Heart right ventricle (tissue), 16 donors: ENCODE data around the gene TTC4. TPM values are rescaled to one million over a fixed set of nuclear protein-coding genes. Genes with fewer than 3 reads are reported as not detected.

Source experiments
- ATAC-seq, 8 donors: fragments of 200-7000 bp; cut with Tn5 transposase; one replicate each; pipeline ENCODE4 v1.9.1; 2020; ENCODE audit warnings: mild to moderate bottlenecking in 8 of 8, moderate library complexity in 8 of 8, moderate number of reproducible peaks in 1 of 8
- DNase-seq, 2 donors: peaks; one replicate each; pipeline ENCODE4 v3.0.0-alpha.2; 2020
- H3K27ac ChIP-seq, 10 donors: fragments of 200-600 bp; sonication (generic) in 2 of 10; one replicate each; pipeline versions ENCODE4 v1.5.0 to v1.8.0; 2020 to 2022; ENCODE audit warnings: mild to moderate bottlenecking in 3 of 10
- H3K27me3 ChIP-seq, 7 donors: fragments of 200-600 bp; one replicate each; pipeline ENCODE4 v1.8.0; 2021 to 2022; ENCODE audit warnings: mild to moderate bottlenecking in 2 of 7
- H3K36me3 ChIP-seq, 9 donors: fragments of 200-600 bp; sonication (generic) in 1 of 9; one replicate each; pipeline versions ENCODE4 v1.5.0 to v1.8.0; 2020 to 2022; ENCODE audit warnings: mild to moderate bottlenecking in 2 of 9
- H3K4me1 ChIP-seq, 9 donors: fragments of 200-600 bp; sonication (generic) in 1 of 9; one replicate each; pipeline versions ENCODE4 v1.5.0 to v1.8.0; 2020 to 2022; ENCODE audit warnings: mild to moderate bottlenecking in 4 of 9
- H3K4me3 ChIP-seq, 10 donors: fragments of 200-600 bp; sonication (generic) in 2 of 10; one replicate each; pipeline versions ENCODE4 v1.5.0 to v1.8.0; 2020 to 2022; ENCODE audit warnings: mild to moderate bottlenecking in 7 of 10, moderate library complexity in 2 of 10
- H3K9me3 ChIP-seq, 11 donors: fragments of 200-600 bp in 10 of 11; sonication (generic) in 2 of 11; one replicate each; pipeline versions ENCODE4 v1.5.0 to v1.8.0; 2013 to 2022; ENCODE audit warnings: mild to moderate bottlenecking in 2 of 11, control low read depth in 1 of 11, moderate library complexity in 1 of 11
- WGBS, 2 donors: extraction: QIAGEN DNeasy Blood & Tissue Kit; methylation state at CpG; one replicate each; pipeline ENCODE4 v1.1.7; 2013; ENCODE audit warnings: inconsistent platforms in 1 of 2; 5-methylcytosine and 5-hydroxymethylcytosine counted together
- intact Hi-C, 10 donors: fragments of 100-400 bp; cut with DNase I; formaldehyde crosslinking; loops; one replicate each; pipeline versions ENCODE4 v1.11.1 to v1.14.2; 2022
- polyA plus RNA-seq, 2 donors: library from polyadenylated mRNA; stranded (reverse); fragments of 200-250 nt; gene quantifications; one replicate each; pipeline ENCODE4 v1.2.3, GENCODE V29; 2013
- total RNA-seq, 10 donors: library from RNA; stranded (reverse); fragmentation: NEBNext Ultra II Directional in 3 of 10; extraction: Animal tissue kit (Norgen Biotek cat#: 25700) in 3 of 10; gene quantifications; one replicate each; pipeline versions ENCODE4 v1.2.1 to v1.2.4, GENCODE V29; 2021 to 2023
- TF ChIP-seq, protein P1 (sequence below), 9 donors: fragments of 200-600 bp; sonication (generic) in 2 of 9; IDR thresholded peaks; one replicate each; pipeline versions ENCODE4 v1.5.0 to v1.8.0; 2021 to 2022; ENCODE audit warnings: antibody characterized with exemption in 9 of 9, mild to moderate bottlenecking in 5 of 9, moderate library complexity in 1 of 9
- donor health status: Arrhythmogenic right ventricular cardiomyopathy.
- donor health status: ischemic (EF 13 %, LVEDD 7.1; RV severe dilation, severe dysfunction).
- donor health status: healthy with polysubstance abuse.
- donor health status: DM: no; HTN: yes; CAD: no.
- donor health status: DM: no; HTN: no; CAD: no.
- donor health status: ischemic (EF 25% LVEDD 6.9; RV normal size, moderate dysfunction).
- donor health status: ischemic (EF 25% LVEDD 5.7; RV mildly dilated, moderate dysfunction).
- donor health status: healthy.
- donor health status: DM: yes; HTN: yes; CAD: no.
- donor health status: Ischemic cardiomyopathy.
- donor health status: ischemic (EF 35%, LVEDD 5.7; RV mildly dilated, moderate dysfunction).
- donor health status: nonischemic (EF 11% LVEDD 7.7; RV severe dilation, severe dysfunction).
- donor health status: DM: yes; HTN: yes; CAD: no.
- donor health status: PGD.
- donor health status: ischemic (EF 29% LVEDD 5.4; RV normal size, mild dysfunction).
- donor health status: nonischemic (EF 23%, LVEDD 6.1; RV moderate dilation, normal function).

TTC4 gene
- total and polyA plus RNA-seq, 12 donors: 12.0 to 20.9 (median 15.1) TPM

DNA sequence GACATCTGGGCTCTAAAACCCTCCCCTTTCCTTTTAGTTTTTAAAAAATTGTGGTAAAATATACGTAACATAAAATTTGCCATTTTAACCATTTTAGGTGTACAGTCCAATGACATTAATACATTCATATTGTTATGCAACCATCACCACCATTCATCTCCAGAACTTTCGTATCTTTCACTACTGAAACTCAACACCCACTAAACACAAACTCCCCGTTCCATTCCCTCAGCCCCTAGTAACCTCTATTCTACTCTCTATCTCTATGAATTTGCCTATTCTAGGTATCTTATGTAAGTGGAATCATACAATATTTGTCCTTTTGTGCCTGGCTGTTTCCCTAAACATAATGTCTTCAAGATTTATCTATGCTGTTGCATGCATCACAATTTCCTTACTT lies 19.4 kb upstream of the TTC4 start:
- WGBS, 2 donors: 87 to 88% methylated on average over 3 of the region's 3 CpGs
- intact Hi-C loops: no loop called here

DNA sequence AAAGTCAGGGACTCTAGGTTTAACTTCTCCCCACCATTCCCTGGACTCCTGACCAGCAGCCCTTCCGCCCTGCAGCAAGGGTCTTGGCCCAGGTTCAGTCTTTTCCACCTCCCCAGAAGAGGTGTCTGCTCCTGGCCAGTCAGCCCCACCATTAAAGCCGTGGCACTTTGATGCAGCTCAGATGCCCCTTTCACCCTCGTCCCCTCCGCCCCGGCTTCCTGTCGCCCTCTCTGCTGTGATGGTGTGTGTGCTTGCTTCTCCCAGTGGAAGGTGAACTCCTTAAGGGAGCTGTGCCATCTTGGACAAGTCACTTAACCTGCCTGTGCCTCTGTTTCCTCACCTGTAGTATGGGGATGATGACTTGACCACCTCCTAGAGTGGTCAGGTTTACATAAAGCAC lies 17.8 kb upstream of the TTC4 start:
- no peaks in the 10 kb centered on the region for H3K27me3 ChIP-seq
- no peak for DNase-seq
- no peak overlapping the region for H3K27ac ChIP-seq
- no peaks in the 10 kb centered on the region for H3K9me3 ChIP-seq
- WGBS, 2 donors: 72 to 78% methylated on average over 6 of the region's 6 CpGs
- ATAC-seq: no peak
- TF ChIP-seq, protein P1, sequence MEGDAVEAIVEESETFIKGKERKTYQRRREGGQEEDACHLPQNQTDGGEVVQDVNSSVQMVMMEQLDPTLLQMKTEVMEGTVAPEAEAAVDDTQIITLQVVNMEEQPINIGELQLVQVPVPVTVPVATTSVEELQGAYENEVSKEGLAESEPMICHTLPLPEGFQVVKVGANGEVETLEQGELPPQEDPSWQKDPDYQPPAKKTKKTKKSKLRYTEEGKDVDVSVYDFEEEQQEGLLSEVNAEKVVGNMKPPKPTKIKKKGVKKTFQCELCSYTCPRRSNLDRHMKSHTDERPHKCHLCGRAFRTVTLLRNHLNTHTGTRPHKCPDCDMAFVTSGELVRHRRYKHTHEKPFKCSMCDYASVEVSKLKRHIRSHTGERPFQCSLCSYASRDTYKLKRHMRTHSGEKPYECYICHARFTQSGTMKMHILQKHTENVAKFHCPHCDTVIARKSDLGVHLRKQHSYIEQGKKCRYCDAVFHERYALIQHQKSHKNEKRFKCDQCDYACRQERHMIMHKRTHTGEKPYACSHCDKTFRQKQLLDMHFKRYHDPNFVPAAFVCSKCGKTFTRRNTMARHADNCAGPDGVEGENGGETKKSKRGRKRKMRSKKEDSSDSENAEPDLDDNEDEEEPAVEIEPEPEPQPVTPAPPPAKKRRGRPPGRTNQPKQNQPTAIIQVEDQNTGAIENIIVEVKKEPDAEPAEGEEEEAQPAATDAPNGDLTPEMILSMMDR (IDR thresholded peaks at IDR 0.05): no peak
- intact Hi-C loops: no loop called here
- H3K36me3 ChIP-seq: peaks cover 0 to 35% (median 0%) of the 10 kb centered on the region in 9 donors
- H3K4me1 ChIP-seq: no peaks in the 10 kb centered on the region
- H3K4me3 ChIP-seq: no peak overlapping the region

More for the DNA sequence above, 19.4 kb upstream of the TTC4 start:
- DNase-seq (no peak), ATAC-seq (no peak)
- TF ChIP-seq, protein P1 (IDR thresholded peaks at IDR 0.05): no peak
- no peaks in the 10 kb centered on the region for H3K9me3 ChIP-seq
- no peak overlapping the region for H3K27ac ChIP-seq
- H3K27me3 ChIP-seq: no peaks in the 10 kb centered on the region
- H3K4me3 ChIP-seq: no peak overlapping the region
- H3K4me1 ChIP-seq: no peaks in the 10 kb centered on the region
- H3K36me3 ChIP-seq: peaks cover 0 to 27% (median 0%) of the 10 kb centered on the region in 9 donors

DNA sequence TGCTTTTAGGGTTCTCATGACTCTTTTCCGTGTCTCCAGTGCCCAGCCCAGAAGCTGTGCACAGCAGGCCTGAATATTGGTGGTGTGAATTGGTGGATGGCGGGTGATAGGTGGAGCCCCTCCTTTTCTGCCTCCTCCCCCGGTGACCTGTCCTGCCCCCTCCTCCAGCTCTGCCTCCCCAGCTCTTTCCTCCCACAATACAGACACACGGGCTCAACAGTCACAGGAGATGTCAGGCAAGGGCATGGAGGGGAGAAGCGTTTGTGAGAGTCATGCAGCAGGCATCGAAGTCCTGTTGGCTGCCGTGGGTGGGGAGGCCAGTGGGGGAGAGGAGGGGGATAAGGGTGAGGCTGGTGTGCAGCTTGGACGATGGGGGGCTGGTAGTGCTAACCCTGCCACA lies 17.3 kb upstream of the TTC4 start:
- H3K36me3 ChIP-seq: peaks cover 0 to 39% (median 0%) of the 10 kb centered on the region in 9 donors
- no peak overlapping the region for H3K27ac ChIP-seq
- ATAC-seq: no peak
- TF ChIP-seq, protein P1 (IDR thresholded peaks at IDR 0.05): no peak
- DNase-seq: no peak
- intact Hi-C loops: no loop called here
- H3K9me3 ChIP-seq: no peaks in the 10 kb centered on the region
- H3K4me3 ChIP-seq: no peak overlapping the region
- 55 to 60% methylated on average over 8 of the region's 8 CpGs for WGBS, 2 donors
- H3K4me1 ChIP-seq: no peaks in the 10 kb centered on the region
- H3K27me3 ChIP-seq: no peaks in the 10 kb centered on the region

DNA sequence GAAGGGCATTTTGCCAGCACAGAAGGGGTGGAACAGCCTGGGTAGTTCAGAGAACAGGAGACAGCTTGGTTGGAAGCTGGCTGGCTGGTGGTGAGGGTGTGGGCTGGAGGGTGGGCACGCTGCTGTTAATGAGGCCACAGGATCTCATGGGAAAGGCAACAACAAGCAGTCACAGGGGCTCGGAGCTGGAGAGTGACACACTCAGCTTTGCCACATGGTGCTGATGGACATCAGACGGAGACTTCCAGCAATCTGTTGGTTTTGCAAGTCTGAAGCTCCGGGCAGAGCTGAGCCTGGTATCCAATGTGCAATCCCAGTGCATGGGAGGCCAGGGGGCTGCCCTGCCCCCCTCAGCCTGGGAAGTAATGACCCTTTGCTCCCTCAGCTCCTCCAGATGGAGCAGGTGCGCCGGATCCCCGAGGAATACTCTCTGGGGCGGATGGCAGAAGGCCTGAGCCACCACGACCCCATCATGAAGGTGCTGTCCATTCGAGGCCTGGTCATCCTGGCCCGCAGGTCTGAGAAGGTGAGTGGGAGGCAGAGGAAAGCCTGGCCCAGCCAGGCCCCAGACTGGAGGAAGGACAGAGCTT lies 15.6 kb upstream of the TTC4 start:
- Histone ChIP-seq H3K9me3 (no peaks in the 10 kb centered on the region), H3K27me3 (no peaks in the 10 kb centered on the region), H3K36me3 (peaks cover 0 to 37% (median 0%) of the 10 kb centered on the region in 9 donors), H3K4me3 (no peak overlapping the region), H3K4me1 (no peaks in the 10 kb centered on the region), H3K27ac (no peak overlapping the region)
- WGBS, 2 donors: 84 to 87% methylated on average over 11 of the region's 11 CpGs
- no peak for ATAC-seq
- intact Hi-C loops: no loop called here
- DNase-seq: no peak
- TF ChIP-seq, protein P1 (IDR thresholded peaks at IDR 0.05): no peak
